ENCODE measurements around the gene PCNX3.

The PCNX3 gene

DNA sequence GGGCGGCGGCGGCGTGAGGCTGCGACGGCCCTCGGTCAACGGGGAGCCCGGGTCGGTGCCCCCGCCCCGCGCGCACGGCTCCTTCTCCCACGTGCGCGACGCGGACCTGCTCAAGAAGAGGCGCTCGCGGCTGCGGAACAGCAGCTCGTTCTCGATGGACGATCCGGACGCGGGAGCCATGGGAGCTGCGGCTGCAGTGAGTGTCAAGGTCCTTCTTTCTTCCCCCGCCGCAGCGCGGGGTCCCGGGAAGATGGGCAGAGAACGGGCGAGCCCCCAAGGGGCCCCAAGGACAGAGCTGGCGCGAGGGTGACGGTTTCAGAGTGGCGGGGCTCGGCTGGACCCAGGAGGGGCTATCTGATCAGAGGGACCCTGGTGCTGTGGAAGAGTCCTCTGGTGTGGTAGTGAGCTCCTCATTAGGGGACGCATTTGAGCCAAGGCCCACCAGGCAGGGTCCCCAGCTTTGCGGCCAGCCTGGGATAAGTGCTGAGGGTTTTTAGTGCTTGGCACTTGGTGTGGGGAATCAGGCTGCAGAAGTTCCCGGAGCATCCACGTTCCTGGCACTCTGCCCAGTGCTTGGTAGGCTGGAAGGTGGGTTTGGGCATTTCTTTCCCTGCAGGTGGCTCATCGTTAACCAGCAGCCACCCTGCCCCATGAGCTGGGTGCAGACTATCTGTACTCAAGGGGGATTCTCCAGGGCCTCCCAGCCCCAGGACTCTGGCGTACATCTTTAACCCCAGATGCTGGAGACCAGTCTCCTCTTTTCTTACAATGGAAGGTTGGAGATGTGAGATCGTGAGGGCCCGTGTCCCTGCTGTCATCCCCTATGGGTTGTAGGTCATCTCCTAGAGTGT, 30.0 kb upstream of the PCNX3 start:
- no peaks in the 10 kb centered on the region for H3K9me3 ChIP-seq (ENCODE audit: insufficient read depth, low read length, severe bottlenecking)
- peaks cover 4% of the 10 kb centered on the region; the same call in 1 of the 2 replicates for H4K20me1 ChIP-seq (ENCODE audit: insufficient read depth, low read length)
- H3K36me3 ChIP-seq (ENCODE audit: insufficient read depth, low read length): peaks cover 51% of the 10 kb centered on the region
- no peak overlapping the region for H3K4me2 ChIP-seq (ENCODE audit: insufficient read depth, low read length)
- no peaks in the 10 kb centered on the region for H3K4me1 ChIP-seq (ENCODE audit: insufficient read depth, low read length)
- H3K4me3 ChIP-seq (ENCODE audit: low read depth in 1 of 2, low read length in 2 of 2): no peak overlapping the region
- DNase-seq: no peak
- no peak for ATAC-seq (ENCODE audit: insufficient read depth, low read depth)
- TF ChIP-seq EZH2 (IDR thresholded peaks at IDR 0.05; ENCODE audit: borderline replicate concordance, low read depth, low read length, severe bottlenecking) (no peak), CTCF (IDR thresholded peaks at IDR 0.05; ENCODE audit: borderline replicate concordance, extremely low read depth, low read length, poor library complexity, severe bottlenecking) (no peak)
- no peak overlapping the region for H2AFZ ChIP-seq (ENCODE audit: low read depth, low read length)
- no peak overlapping the region for H3K9ac ChIP-seq (ENCODE audit: low read depth, low read length)
- H3K27me3 ChIP-seq (ENCODE audit: insufficient read depth, low read length, poor library complexity): no peaks in the 10 kb centered on the region
- H3K27ac ChIP-seq (ENCODE audit: low read length): no peak overlapping the region
- no peaks in the 10 kb centered on the region for H3K79me2 ChIP-seq (ENCODE audit: insufficient read depth, low read length)

DNA sequence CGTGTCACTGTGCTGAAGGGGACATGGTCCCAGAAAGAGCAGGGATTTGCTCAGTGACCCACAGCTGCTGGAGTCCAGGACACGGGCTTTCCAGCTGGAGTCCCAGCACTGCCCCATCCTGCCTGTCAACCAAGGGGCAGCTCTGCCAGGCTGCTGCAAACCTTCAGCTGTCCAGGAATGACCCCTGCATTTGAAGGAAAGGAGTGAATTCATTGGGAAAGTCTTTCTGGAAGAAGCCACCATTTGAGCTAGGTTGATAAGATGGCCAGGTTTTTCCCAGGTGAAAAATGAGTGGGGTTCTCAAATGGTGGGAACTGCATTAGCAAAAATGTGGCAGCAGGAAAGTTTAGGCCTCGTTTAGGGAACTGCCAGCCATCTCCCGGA, 29.3 kb upstream of the PCNX3 start:
- TF ChIP-seq EZH2 (IDR thresholded peaks at IDR 0.05; ENCODE audit: borderline replicate concordance, low read depth, low read length, severe bottlenecking) (no peak), CTCF (IDR thresholded peaks at IDR 0.05; ENCODE audit: borderline replicate concordance, extremely low read depth, low read length, poor library complexity, severe bottlenecking) (no peak)
- no peaks in the 10 kb centered on the region for H3K4me1 ChIP-seq (ENCODE audit: insufficient read depth, low read length)
- peaks cover 47% of the 10 kb centered on the region for H3K36me3 ChIP-seq (ENCODE audit: insufficient read depth, low read length)
- H3K9me3 ChIP-seq (ENCODE audit: insufficient read depth, low read length, severe bottlenecking): no peaks in the 10 kb centered on the region
- H3K9ac ChIP-seq (ENCODE audit: low read depth, low read length): no peak overlapping the region
- ATAC-seq (ENCODE audit: insufficient read depth, low read depth) (no peak), DNase-seq (no peak)
- H3K4me3 ChIP-seq (ENCODE audit: low read depth in 1 of 2, low read length in 2 of 2): no peak overlapping the region
- H4K20me1 ChIP-seq (ENCODE audit: insufficient read depth, low read length): peaks cover 4% of the 10 kb centered on the region; the same call in 1 of the 2 replicates
- no peaks in the 10 kb centered on the region for H3K27me3 ChIP-seq (ENCODE audit: insufficient read depth, low read length, poor library complexity)
- no peak overlapping the region for H3K4me2 ChIP-seq (ENCODE audit: insufficient read depth, low read length)
- H3K79me2 ChIP-seq (ENCODE audit: insufficient read depth, low read length): no peaks in the 10 kb centered on the region
- H2AFZ ChIP-seq (ENCODE audit: low read depth, low read length): no peak overlapping the region
- H3K27ac ChIP-seq (ENCODE audit: low read length): no peak overlapping the region

- no peak for ATAC-seq (ENCODE audit: insufficient read depth, low read depth)
- Histone ChIP-seq H3K27me3 (ENCODE audit: insufficient read depth, low read length, poor library complexity) (no peaks in the 10 kb centered on the region), H3K9ac (ENCODE audit: low read depth, low read length) (no peak overlapping the region), H4K20me1 (ENCODE audit: insufficient read depth, low read length) (peaks cover 4% of the 10 kb centered on the region; the same call in 1 of the 2 replicates), H3K9me3 (ENCODE audit: insufficient read depth, low read length, severe bottlenecking) (no peaks in the 10 kb centered on the region), H3K79me2 (ENCODE audit: insufficient read depth, low read length) (no peaks in the 10 kb centered on the region), H3K27ac (ENCODE audit: low read length) (no peak overlapping the region), H3K4me3 (ENCODE audit: low read depth in 1 of 2, low read length in 2 of 2) (no peak overlapping the region), H3K36me3 (ENCODE audit: insufficient read depth, low read length) (peaks cover 46% of the 10 kb centered on the region), H3K4me2 (ENCODE audit: insufficient read depth, low read length) (no peak overlapping the region), H3K4me1 (ENCODE audit: insufficient read depth, low read length) (no peaks in the 10 kb centered on the region), H2AFZ (ENCODE audit: low read depth, low read length) (no peak overlapping the region)
- DNase-seq: no peak
- TF ChIP-seq EZH2 (IDR thresholded peaks at IDR 0.05; ENCODE audit: borderline replicate concordance, low read depth, low read length, severe bottlenecking) (no peak), CTCF (IDR thresholded peaks at IDR 0.05; ENCODE audit: borderline replicate concordance, extremely low read depth, low read length, poor library complexity, severe bottlenecking) (no peak)
Measured at GRCh38 chr11:65586676-65587075, 28.9 kb upstream of the PCNX3 start.
